Measurements from ENCODE around the gene SDK2.

The SDK2 gene

DNA sequence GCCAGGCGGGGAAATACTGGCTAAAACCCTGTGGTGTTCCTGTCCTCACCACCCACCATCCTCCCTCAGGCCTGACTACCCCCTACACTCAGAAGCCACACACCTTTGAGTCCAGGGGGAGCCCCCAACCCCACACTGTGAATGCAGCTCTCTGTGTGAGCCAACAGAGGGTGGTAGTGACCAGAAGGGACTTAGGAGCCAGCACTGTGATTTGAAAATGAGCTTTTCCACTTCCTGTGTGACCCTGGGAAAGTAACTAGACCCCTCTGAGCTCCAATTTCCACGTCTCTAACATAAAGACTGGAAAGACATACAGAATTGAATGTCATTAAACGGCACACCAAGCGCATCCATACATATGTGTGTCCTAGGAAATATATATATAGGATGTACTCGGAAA lies 58.7 kb downstream of the SDK2 start:
- H3K4me3 ChIP-seq (ENCODE audit: low read depth, low read length) = no peak overlapping the region

GRCh38 chr17:73584987-73585386 lies 59.3 kb downstream of the SDK2 start:
- H3K4me3 ChIP-seq (ENCODE audit: low read depth, low read length) = no peak overlapping the region
- TF ChIP-seq CTCF (IDR thresholded peaks at IDR 0.05; ENCODE audit: borderline replicate concordance, insufficient read depth, low read depth, low read length) = no peak

More for the DNA sequence above, 58.7 kb downstream of the SDK2 start:
- TF ChIP-seq CTCF (IDR thresholded peaks at IDR 0.05; ENCODE audit: borderline replicate concordance, insufficient read depth, low read depth, low read length) = peak; percentile 19; the same call in 1 of the 2 replicates

GRCh38 chr17:73584049-73584448 lies 60.2 kb downstream of the SDK2 start:
- TF ChIP-seq CTCF (IDR thresholded peaks at IDR 0.05; ENCODE audit: borderline replicate concordance, insufficient read depth, low read depth, low read length) = no peak
- no peak overlapping the region for H3K4me3 ChIP-seq (ENCODE audit: low read depth, low read length)

DNA sequence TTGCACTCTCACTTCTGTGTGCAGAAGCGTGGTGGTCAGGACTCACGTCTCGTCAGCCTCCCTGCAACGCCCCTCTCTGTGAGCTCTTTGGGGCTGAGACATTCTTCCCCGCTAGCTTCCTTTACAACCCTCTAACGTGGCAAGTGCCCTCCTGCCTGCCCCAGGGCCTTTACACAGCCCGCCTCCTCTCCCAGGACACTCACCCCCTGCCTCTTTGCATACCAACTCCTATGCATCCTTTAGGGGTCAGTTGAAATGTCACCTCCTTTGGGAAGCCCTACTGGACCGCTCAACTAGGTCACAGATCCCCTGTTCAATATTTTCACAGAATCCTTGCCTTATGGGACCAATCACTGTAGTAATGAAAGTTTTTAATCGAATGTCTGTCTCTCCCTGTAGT lies 61.4 kb downstream of the SDK2 start:
- TF ChIP-seq CTCF (IDR thresholded peaks at IDR 0.05; ENCODE audit: borderline replicate concordance, insufficient read depth, low read depth, low read length) = no peak
- H3K4me3 ChIP-seq (ENCODE audit: low read depth, low read length) = no peak overlapping the region

DNA sequence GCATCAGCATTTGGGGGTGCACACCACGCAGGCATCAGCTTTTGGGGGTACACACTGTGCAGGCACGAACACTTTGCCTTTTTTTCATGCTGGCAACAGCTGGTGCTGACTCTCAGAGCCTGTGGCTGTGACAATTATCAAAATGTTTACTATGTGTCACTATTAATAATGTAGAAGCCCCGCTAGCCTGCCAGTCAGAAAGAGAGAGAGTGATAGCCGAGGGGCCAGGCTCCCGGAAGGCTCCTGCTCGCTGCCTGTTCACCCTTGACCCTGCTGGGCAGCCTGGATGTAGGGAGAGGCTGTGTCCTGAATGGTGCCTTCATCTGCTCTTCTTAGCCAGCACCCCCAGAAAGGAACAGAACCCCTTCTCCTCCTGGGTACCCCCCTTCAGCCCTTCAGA lies 61.9 kb downstream of the SDK2 start:
- H3K4me3 ChIP-seq (ENCODE audit: low read depth, low read length) = no peak overlapping the region
- TF ChIP-seq CTCF (IDR thresholded peaks at IDR 0.05; ENCODE audit: borderline replicate concordance, insufficient read depth, low read depth, low read length) = no peak

DNA sequence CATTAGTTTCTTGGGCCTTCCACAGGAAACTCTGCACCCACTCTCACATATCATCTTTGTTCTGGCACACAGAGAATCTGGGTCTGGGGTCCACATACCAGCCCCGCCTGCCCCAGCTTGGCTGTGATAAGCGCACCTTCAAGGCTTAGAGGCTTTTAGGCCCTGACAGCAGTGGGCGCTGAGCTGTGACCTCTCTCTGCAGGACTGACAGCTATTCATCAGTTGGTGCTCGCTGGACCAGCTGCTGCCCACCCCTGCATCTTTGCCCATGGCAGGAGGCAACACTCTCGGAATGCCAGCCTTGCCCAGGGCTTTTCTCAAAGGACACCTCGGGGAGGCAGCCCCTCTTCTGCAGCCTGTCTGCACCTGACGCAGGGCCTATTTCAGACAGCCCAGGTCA lies 62.9 kb downstream of the SDK2 start:
- no peak for TF ChIP-seq CTCF (IDR thresholded peaks at IDR 0.05; ENCODE audit: borderline replicate concordance, insufficient read depth, low read depth, low read length)
- no peak overlapping the region for H3K4me3 ChIP-seq (ENCODE audit: low read depth, low read length)

- TF ChIP-seq CTCF (IDR thresholded peaks at IDR 0.05; ENCODE audit: borderline replicate concordance, insufficient read depth, low read depth, low read length) = no peak
- H3K4me3 ChIP-seq (ENCODE audit: low read depth, low read length) = no peak overlapping the region
Measured at GRCh38 chr17:73580073-73580710, 64.1 kb downstream of the SDK2 start.

Data from GM12875 (cell line).